ENCODE measurements around the gene CSMD2. TPM values are rescaled to one million over a fixed set of nuclear protein-coding genes. Genes with fewer than 3 reads are reported as not detected.

The CSMD2 gene
- total RNA-seq, 1 donor from 2014 or later: 0.27 TPM

GRCh38 chr1:33610391-33610790 lies 554.6 kb downstream of the CSMD2 start:
- Mint-ChIP-seq H3K27ac (ENCODE audit: unreplicated experiment) (peak overlapping the region; percentile 49), H3K4me1 (ENCODE audit: low read depth, unreplicated experiment) (peaks cover 17% of the 10 kb centered on the region)
- TF ChIP-seq, protein P1, sequence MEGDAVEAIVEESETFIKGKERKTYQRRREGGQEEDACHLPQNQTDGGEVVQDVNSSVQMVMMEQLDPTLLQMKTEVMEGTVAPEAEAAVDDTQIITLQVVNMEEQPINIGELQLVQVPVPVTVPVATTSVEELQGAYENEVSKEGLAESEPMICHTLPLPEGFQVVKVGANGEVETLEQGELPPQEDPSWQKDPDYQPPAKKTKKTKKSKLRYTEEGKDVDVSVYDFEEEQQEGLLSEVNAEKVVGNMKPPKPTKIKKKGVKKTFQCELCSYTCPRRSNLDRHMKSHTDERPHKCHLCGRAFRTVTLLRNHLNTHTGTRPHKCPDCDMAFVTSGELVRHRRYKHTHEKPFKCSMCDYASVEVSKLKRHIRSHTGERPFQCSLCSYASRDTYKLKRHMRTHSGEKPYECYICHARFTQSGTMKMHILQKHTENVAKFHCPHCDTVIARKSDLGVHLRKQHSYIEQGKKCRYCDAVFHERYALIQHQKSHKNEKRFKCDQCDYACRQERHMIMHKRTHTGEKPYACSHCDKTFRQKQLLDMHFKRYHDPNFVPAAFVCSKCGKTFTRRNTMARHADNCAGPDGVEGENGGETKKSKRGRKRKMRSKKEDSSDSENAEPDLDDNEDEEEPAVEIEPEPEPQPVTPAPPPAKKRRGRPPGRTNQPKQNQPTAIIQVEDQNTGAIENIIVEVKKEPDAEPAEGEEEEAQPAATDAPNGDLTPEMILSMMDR (IDR thresholded peaks at IDR 0.05; ENCODE audit: partially characterized antibody, unreplicated experiment): no peak

DNA sequence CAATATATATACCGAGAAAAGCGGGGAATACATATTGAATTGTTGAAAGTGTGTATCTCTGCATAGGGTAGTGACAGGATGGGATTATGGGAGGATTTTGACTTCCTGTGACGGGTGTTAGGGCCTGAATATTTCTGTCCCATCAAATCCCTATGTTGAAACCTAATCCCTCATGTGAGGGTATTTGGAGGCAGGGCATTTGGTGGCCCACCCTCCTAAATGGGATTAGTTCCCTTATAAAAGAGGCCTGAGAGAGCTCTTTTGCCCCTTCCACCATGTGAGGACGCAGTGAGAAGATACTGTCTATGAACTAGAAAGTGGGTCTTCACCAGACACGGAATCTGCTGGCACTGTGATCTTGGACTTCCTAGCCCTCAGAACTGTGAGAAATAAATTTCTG lies 555.3 kb downstream of the CSMD2 start:
- Mint-ChIP-seq H3K4me1 (ENCODE audit: low read depth, unreplicated experiment) (peaks cover 17% of the 10 kb centered on the region), H3K27me3 (ENCODE audit: unreplicated experiment) (peaks cover 3% of the 10 kb centered on the region), H3K27ac (ENCODE audit: unreplicated experiment) (no peak overlapping the region), H3K36me3 (ENCODE audit: unreplicated experiment) (peaks cover 4% of the 10 kb centered on the region), H3K4me3 (ENCODE audit: unreplicated experiment) (no peak overlapping the region), H3K9me3 (ENCODE audit: unreplicated experiment) (no peaks in the 10 kb centered on the region)
- no peak for DNase-seq
- TF ChIP-seq, protein P1 (IDR thresholded peaks at IDR 0.05; ENCODE audit: partially characterized antibody, unreplicated experiment): no peak

More at GRCh38 chr1:33610391-33610790, 554.6 kb downstream of the CSMD2 start:
- DNase-seq: no peak
- H3K9me3 Mint-ChIP-seq (ENCODE audit: unreplicated experiment): no peaks in the 10 kb centered on the region
- H3K27me3 Mint-ChIP-seq (ENCODE audit: unreplicated experiment): peaks cover 3% of the 10 kb centered on the region
- peaks cover 4% of the 10 kb centered on the region for H3K36me3 Mint-ChIP-seq (ENCODE audit: unreplicated experiment)
- no peak overlapping the region for H3K4me3 Mint-ChIP-seq (ENCODE audit: unreplicated experiment)

GRCh38 chr1:33608825-33609400 lies 556.1 kb downstream of the CSMD2 start:
- Mint-ChIP-seq H3K27ac (ENCODE audit: unreplicated experiment) (no peak overlapping the region), H3K4me1 (ENCODE audit: low read depth, unreplicated experiment) (peaks cover 17% of the 10 kb centered on the region), H3K9me3 (ENCODE audit: unreplicated experiment) (no peaks in the 10 kb centered on the region), H3K27me3 (ENCODE audit: unreplicated experiment) (peaks cover 3% of the 10 kb centered on the region), H3K4me3 (ENCODE audit: unreplicated experiment) (no peak overlapping the region), H3K36me3 (ENCODE audit: unreplicated experiment) (peaks cover 4% of the 10 kb centered on the region)
- TF ChIP-seq, protein P1 (IDR thresholded peaks at IDR 0.05; ENCODE audit: partially characterized antibody, unreplicated experiment): no peak
- DNase-seq: no peak

DNA sequence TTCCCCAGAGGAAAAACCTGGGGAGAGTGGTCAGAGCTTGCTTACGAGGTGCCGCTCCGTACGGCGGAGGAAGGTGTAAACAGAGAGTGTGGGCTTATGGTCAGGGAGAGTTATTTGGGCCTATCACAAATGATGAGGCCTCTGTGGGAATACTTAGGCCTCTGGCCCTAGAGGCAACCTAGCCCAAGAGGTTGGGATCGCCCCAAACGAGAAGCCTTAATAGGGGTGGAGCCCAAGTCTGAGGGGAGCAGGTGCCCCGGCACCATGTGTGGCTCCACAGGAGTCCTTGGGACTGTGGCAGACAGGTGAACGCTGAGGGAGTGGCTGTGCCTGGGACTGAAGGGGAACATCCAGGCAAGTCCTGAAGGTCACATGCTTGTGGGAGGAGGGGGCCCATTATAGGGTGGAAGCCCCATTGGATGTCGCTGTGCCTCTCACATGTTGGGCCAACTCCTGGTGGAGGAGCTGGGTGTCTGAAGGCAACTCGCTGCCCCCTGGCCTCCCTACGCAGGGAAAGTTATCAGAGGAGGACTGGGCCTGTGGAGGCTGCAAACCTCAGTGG lies 557.5 kb downstream of the CSMD2 start:
- peaks cover 7% of the 10 kb centered on the region for H3K9me3 Mint-ChIP-seq (ENCODE audit: unreplicated experiment)
- H3K27ac Mint-ChIP-seq (ENCODE audit: unreplicated experiment): no peak overlapping the region
- H3K27me3 Mint-ChIP-seq (ENCODE audit: unreplicated experiment): peaks cover 2% of the 10 kb centered on the region
- no peak overlapping the region for H3K4me3 Mint-ChIP-seq (ENCODE audit: unreplicated experiment)
- peaks cover 18% of the 10 kb centered on the region for H3K4me1 Mint-ChIP-seq (ENCODE audit: low read depth, unreplicated experiment)
- DNase-seq: no peak
- TF ChIP-seq, protein P1 (IDR thresholded peaks at IDR 0.05; ENCODE audit: partially characterized antibody, unreplicated experiment): no peak
- peaks cover 4% of the 10 kb centered on the region for H3K36me3 Mint-ChIP-seq (ENCODE audit: unreplicated experiment)

- TF ChIP-seq, protein P1 (IDR thresholded peaks at IDR 0.05; ENCODE audit: partially characterized antibody, unreplicated experiment): no peak
- Mint-ChIP-seq H3K4me1 (ENCODE audit: low read depth, unreplicated experiment) (peaks cover 16% of the 10 kb centered on the region), H3K9me3 (ENCODE audit: unreplicated experiment) (peaks cover 7% of the 10 kb centered on the region), H3K4me3 (ENCODE audit: unreplicated experiment) (no peak overlapping the region), H3K27me3 (ENCODE audit: unreplicated experiment) (peaks cover 2% of the 10 kb centered on the region), H3K36me3 (ENCODE audit: unreplicated experiment) (peaks cover 4% of the 10 kb centered on the region), H3K27ac (ENCODE audit: unreplicated experiment) (no peak overlapping the region)
- DNase-seq: no peak
Measured at GRCh38 chr1:33606272-33606671, 558.8 kb downstream of the CSMD2 start.

Measured in glutamatergic neuron (in vitro differentiated cells).